A673 (cell line): ENCODE measurements around the gene SPATS2L. TPM values are rescaled to one million over a fixed set of nuclear protein-coding genes. Genes with fewer than 3 reads are reported as not detected.

Experiments
- BruUV-seq: library from RNA; stranded (reverse); fragments of 400-500 nt; replicated peaks from 2 replicates; lab custom pipeline; 2021; lab: Mats Ljungman, UMichigan
- CTCF ChIA-PET: fragments of 300-600 bp; sonication (Branson Sonifier 250); formaldehyde crosslinking; loops from one replicate; lab custom pipeline; 2022; ENCODE audit warnings: antibody characterized with exemption; lab: Charles Lee
- POLR2A ChIA-PET: fragments of 300-600 bp; sonication (Branson Sonifier 250); formaldehyde crosslinking; loops from one replicate; lab custom pipeline; 2022; ENCODE audit warnings: antibody characterized with exemption; ENCODE audit not compliant: low non-redundant PET; lab: Charles Lee
- DNase-seq: peaks from one replicate; pipeline ENCODE4 v3.0.0-alpha.2; 2015; ENCODE audit warnings: low spot score
- H3K27ac ChIP-seq: fragments of 200-600 bp; sonication (generic); 2 replicates; pipeline ENCODE4 v1.5.1; 2016; ENCODE audit warnings: mixed run types, low read depth, mild to moderate bottlenecking, mixed read lengths, antibody characterized with exemption, low read length; ENCODE audit not compliant: poor library complexity, severe bottlenecking
- H3K27me3 ChIP-seq: fragments of 200-600 bp; sonication (generic); replicated peaks from 2 replicates; pipeline ENCODE4 v1.6.1; 2017; ENCODE audit warnings: mixed run types, low read depth, mild to moderate bottlenecking, mixed read lengths, antibody characterized with exemption, low read length; ENCODE audit not compliant: insufficient read depth, poor library complexity
- H3K36me3 ChIP-seq: fragments of 200-600 bp; sonication (generic); 2 replicates; pipeline ENCODE4 v1.6.1; 2016; ENCODE audit warnings: mixed run types, mild to moderate bottlenecking, mixed read lengths, antibody characterized with exemption, low read length; ENCODE audit not compliant: insufficient read depth, poor library complexity, severe bottlenecking
- H3K4me1 ChIP-seq: fragments of 200-600 bp; sonication (generic); 2 replicates; pipeline ENCODE4 v1.6.1; 2017; ENCODE audit warnings: mixed run types, mild to moderate bottlenecking, mixed read lengths, antibody characterized with exemption, low read length; ENCODE audit not compliant: insufficient read depth, poor library complexity, severe bottlenecking
- H3K4me3 ChIP-seq: fragments of 200-600 bp; sonication (generic); 2 replicates; pipeline ENCODE4 v1.5.1; 2016; ENCODE audit warnings: low read depth, mixed run types, mild to moderate bottlenecking, mixed read lengths, low read length; ENCODE audit not compliant: poor library complexity, severe bottlenecking
- H3K9me3 ChIP-seq: fragments of 200-600 bp; sonication (generic); 2 replicates; pipeline ENCODE4 v1.6.1; 2016; ENCODE audit warnings: mixed run types, low read depth, mild to moderate bottlenecking, mixed read lengths, antibody characterized with exemption, low read length; ENCODE audit not compliant: poor library complexity, severe bottlenecking
- EZH2 ChIP-seq: fragments of 200-600 bp; sonication (generic); IDR thresholded peaks from 2 replicates; pipeline ENCODE4 v1.6.1; 2017; ENCODE audit warnings: borderline replicate concordance, low read depth, mild to moderate bottlenecking, mixed read lengths, antibody characterized with exemption, low read length; ENCODE audit not compliant: poor library complexity, severe bottlenecking
- intact Hi-C: fragments of 100-400 bp; cut with micrococcal nuclease; formaldehyde crosslinking; loops from one replicate; pipeline ENCODE4 v1.10.0; 2022; ENCODE audit not compliant: unreplicated experiment
- total RNA-seq: library from RNA; stranded (reverse); gene quantifications from 2 replicates; pipeline ENCODE4 v1.2.3, GENCODE V29; 2021
- TF ChIP-seq, protein P1 (sequence below): fragments of 300-800, 200-600 bp; sonication (generic); conservative IDR thresholded peaks from 2 replicates; pipeline ENCODE4 v1.5.1; 2017; ENCODE audit warnings: low read depth, mild to moderate bottlenecking, antibody characterized with exemption, low read length, moderate library complexity, mixed read lengths

Gene SPATS2L
- total RNA-seq, 1 experiment from 2014 or later = 10.0 TPM

DNA sequence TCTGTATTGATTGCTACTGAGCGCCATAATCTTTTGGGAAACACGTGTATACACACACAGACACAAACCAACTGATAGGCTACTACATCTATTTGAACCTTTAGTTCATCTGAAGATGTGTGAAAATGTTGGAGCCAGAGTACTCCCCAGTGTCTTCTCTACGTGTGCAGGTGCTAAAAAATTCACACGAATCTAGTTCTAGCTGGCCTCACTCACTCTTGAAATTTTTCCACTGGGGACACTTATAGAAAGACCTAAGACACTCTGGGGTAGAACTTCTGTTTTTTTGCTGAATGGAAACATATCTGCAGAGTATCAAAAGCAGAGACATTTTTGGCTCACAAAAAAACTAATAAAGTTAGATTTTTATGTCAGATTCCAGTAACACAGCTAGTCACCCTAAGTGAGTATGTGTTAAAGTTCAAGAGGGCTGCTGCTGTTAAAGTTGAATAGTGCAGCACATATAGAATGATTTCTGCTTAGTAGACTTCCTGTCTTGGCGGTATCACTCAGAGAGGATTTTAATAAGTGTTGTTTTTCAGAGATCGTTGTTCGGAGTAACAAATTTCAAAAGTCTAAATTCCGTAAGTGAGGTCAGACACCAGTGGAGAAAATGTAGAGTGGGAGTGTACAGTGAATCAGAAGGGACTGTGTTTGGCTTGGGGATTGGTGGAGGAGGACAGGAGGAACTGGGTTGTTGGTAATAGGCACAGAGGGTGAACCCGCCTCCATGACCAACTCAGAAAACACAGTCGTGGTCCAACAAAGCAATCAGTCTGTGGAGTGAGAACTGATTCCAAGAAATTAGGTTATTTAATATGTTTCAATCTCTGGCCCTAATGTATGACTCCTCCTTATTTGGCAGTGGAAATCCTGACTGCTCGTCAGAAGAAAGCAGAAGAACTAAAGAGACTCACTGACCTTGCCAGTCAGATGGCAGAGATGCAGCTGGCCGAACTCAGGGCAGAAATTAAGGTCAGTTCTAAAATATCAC is 160.2 kb downstream of the SPATS2L start:
- Histone ChIP-seq H3K4me3 (no peak overlapping the region), H3K4me1 (no peaks in the 10 kb centered on the region), H3K36me3 (no peaks in the 10 kb centered on the region), H3K27ac (no peak overlapping the region), H3K9me3 (no peaks in the 10 kb centered on the region), H3K27me3 (no peaks in the 10 kb centered on the region)
- ChIA-PET CTCF (no interaction called here), POLR2A (interaction anchor here (0.6 kb wide), 1 partner anchor 128 kb away, joined by 3 read pairs; no protein-coding TSS in a partner anchor)
- intact Hi-C loops = no loop called here
- DNase-seq = no peak
- no TSS peak for BruUV-seq
- TF ChIP-seq, protein P1, sequence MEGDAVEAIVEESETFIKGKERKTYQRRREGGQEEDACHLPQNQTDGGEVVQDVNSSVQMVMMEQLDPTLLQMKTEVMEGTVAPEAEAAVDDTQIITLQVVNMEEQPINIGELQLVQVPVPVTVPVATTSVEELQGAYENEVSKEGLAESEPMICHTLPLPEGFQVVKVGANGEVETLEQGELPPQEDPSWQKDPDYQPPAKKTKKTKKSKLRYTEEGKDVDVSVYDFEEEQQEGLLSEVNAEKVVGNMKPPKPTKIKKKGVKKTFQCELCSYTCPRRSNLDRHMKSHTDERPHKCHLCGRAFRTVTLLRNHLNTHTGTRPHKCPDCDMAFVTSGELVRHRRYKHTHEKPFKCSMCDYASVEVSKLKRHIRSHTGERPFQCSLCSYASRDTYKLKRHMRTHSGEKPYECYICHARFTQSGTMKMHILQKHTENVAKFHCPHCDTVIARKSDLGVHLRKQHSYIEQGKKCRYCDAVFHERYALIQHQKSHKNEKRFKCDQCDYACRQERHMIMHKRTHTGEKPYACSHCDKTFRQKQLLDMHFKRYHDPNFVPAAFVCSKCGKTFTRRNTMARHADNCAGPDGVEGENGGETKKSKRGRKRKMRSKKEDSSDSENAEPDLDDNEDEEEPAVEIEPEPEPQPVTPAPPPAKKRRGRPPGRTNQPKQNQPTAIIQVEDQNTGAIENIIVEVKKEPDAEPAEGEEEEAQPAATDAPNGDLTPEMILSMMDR = no peak
- TF ChIP-seq EZH2 = no peak

DNA sequence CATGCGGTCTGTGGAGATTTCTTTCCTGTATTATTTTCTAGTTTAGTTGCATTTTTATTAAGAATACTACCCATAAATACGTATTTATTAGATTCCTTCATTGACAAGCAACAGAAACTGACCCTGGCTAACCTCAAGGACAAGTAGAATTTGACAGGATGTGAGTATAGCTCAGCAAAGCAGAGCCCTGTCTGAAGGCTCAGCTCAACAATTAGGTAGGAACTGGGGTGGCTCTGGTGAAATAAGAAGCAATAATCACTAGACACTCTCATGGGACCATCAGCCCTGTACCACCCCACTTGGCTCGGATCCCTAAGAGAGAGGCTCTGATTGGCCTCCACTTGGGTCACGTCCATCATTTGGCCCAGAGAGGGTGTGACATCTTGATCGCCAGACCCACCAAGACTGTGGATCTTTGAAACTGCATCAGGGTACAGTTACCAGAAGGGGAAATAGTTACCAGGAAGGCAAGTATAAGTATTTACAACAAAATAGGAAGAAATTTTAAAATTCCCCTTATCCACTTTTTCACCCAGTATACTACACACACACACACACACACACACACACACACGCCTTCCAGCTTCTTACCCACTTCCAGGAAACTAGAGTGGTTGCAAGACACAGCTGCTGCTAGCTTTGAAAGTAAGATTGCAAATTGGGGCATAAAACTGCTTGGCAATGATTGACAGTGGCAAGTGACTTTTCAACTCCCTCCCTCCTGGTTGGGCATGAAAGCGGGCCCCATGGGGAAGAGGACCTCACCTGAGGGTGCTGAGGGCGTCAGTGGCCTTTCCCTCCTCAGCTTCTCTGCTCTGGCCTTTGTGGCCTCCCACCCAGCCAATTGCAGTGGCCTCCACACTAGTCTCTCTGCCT is 161.6 kb downstream of the SPATS2L start:
- no peak for TF ChIP-seq EZH2
- TF ChIP-seq, protein P1 = no peak
- ChIA-PET CTCF (no interaction called here), POLR2A (no interaction called here)
- H3K36me3 ChIP-seq = no peaks in the 10 kb centered on the region
- DNase-seq = no peak
- intact Hi-C loops = no loop called here
- H3K4me3 ChIP-seq = no peak overlapping the region
- H3K27me3 ChIP-seq = no peaks in the 10 kb centered on the region
- H3K4me1 ChIP-seq = no peaks in the 10 kb centered on the region
- H3K27ac ChIP-seq = no peak overlapping the region
- BruUV-seq = no TSS peak
- no peaks in the 10 kb centered on the region for H3K9me3 ChIP-seq

DNA sequence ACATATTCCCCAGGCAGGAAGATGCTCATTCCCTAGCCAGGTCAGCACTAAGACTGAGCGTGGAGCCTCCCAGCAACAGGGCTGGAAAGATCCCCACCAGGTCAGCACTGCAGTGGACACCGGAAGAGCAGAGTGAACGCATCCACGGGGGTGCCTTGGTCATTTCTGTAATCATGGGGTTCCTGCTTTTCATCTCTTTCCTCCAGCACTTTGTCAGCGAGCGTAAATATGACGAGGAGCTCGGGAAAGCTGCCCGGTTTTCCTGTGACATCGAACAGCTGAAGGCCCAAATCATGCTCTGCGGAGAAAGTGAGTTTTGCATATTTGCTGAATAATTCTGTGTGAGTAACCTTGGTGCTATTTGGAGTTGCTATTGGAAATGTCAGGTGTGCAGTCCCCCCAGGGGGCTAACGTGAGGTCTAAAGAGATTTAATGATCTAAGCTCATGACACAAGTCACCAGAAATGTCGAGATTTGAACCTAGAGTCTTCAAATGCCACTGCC is 163.3 kb downstream of the SPATS2L start:
- no peaks in the 10 kb centered on the region for H3K27me3 ChIP-seq
- ChIA-PET CTCF (no interaction called here), POLR2A (no interaction called here)
- BruUV-seq = no TSS peak
- no peak for TF ChIP-seq EZH2
- TF ChIP-seq, protein P1 = no peak
- no peak overlapping the region for H3K27ac ChIP-seq
- no peaks in the 10 kb centered on the region for H3K36me3 ChIP-seq
- no peak overlapping the region for H3K4me3 ChIP-seq
- H3K4me1 ChIP-seq = no peaks in the 10 kb centered on the region
- intact Hi-C loops = loop anchor here (2.0 kb wide), 1 partner anchor 489 kb away; no protein-coding TSS in a partner anchor
- H3K9me3 ChIP-seq = no peaks in the 10 kb centered on the region
- no peak for DNase-seq
